PC-3 (cell line): ENCODE measurements around the gene EXOC2. TPM values are rescaled to one million over a fixed set of nuclear protein-coding genes. Genes with fewer than 3 reads are reported as not detected.

ENCODE experiments used
- ATAC-seq: fragments of 200-7000 bp; cut with Tn5 transposase; 2 replicates; pipeline ENCODE4 v1.9.1; 2020; ENCODE audit warnings: mild to moderate bottlenecking, moderate library complexity
- BruUV-seq: library from RNA; stranded (reverse); fragments of 400-500 nt; replicated peaks from 2 replicates; lab custom pipeline; 2021; lab: Mats Ljungman, UMichigan
- CTCF ChIA-PET: fragments of 300-600 bp; sonication (Branson Sonifier 250); formaldehyde crosslinking; loops from one replicate; lab custom pipeline; 2022; ENCODE audit warnings: antibody characterized with exemption; lab: Charles Lee
- POLR2A ChIA-PET: fragments of 300-600 bp; sonication (Branson Sonifier 250); formaldehyde crosslinking; loops from one replicate; lab custom pipeline; 2022; ENCODE audit warnings: antibody characterized with exemption; ENCODE audit not compliant: unreplicated experiment; lab: Charles Lee
- DNase-seq: peaks from one replicate; pipeline ENCODE4 v3.0.0-alpha.2; 2015
- H2AFZ ChIP-seq: fragments of 300-600 bp; sonication (generic); 2 replicates; pipeline ENCODE4 v1.6.0; 2016; ENCODE audit warnings: antibody characterized with exemption, low read length
- H3F3A ChIP-seq: fragments of 300-600 bp; sonication (generic); one replicate; pipeline ENCODE4 v1.6.0; 2017; ENCODE audit warnings: antibody characterized with exemption, low read length, control low read depth, mild to moderate bottlenecking; ENCODE audit not compliant: unreplicated experiment
- H3K27ac ChIP-seq: fragments of 300-600 bp; sonication (generic); 2 replicates; pipeline ENCODE4 v1.5.1; 2016; ENCODE audit warnings: mild to moderate bottlenecking, low read length
- H3K27me3 ChIP-seq: fragments of 300-600 bp; sonication (generic); 2 replicates; pipeline ENCODE4 v1.6.1; 2016; ENCODE audit warnings: low read length, mixed read lengths
- H3K36me3 ChIP-seq: fragments of 300-600 bp; sonication (generic); 2 replicates; pipeline ENCODE4 v1.6.1; 2016; ENCODE audit warnings: low read depth, mixed run types, low read length, mixed read lengths
- H3K4me1 ChIP-seq: fragments of 300-600 bp; sonication (generic); 2 replicates; pipeline ENCODE4 v1.5.1; 2016; ENCODE audit warnings: low read length; ENCODE audit not compliant: insufficient read depth
- H3K4me2 ChIP-seq: fragments of 300-600 bp; sonication (generic); 2 replicates; pipeline ENCODE4 v1.6.0; 2016; ENCODE audit warnings: low read length
- H3K4me3 ChIP-seq: fragments of 300-600 bp; sonication (generic); 2 replicates; pipeline ENCODE4 v1.5.1; 2016; ENCODE audit warnings: mild to moderate bottlenecking, low read length, mixed read lengths
- H3K79me2 ChIP-seq: fragments of 300-600 bp; sonication (generic); 2 replicates; pipeline ENCODE4 v1.6.1; 2017; ENCODE audit warnings: low read length, mixed read lengths
- H3K9ac ChIP-seq: fragments of 300-600 bp; sonication (generic); 2 replicates; pipeline ENCODE4 v1.6.0; 2016; ENCODE audit warnings: mild to moderate bottlenecking, low read length
- H3K9me2 ChIP-seq: fragments of 300-600 bp; sonication (generic); replicated peaks from 2 replicates; pipeline ENCODE4 v1.6.1; 2016; ENCODE audit warnings: mixed run types, low read length, mixed read lengths
- H3K9me3 ChIP-seq: fragments of 300-600 bp; sonication (generic); 2 replicates; pipeline ENCODE4 v1.6.1; 2016; ENCODE audit warnings: low read length, mixed read lengths
- H4K20me1 ChIP-seq: fragments of 300-600 bp; sonication (generic); 2 replicates; pipeline ENCODE4 v1.6.1; 2016; ENCODE audit warnings: low read length, mixed read lengths
- EZH2 ChIP-seq: fragments of 300-600 bp; sonication (generic); IDR thresholded peaks from one replicate; pipeline ENCODE4 v1.6.1; 2017; ENCODE audit warnings: antibody characterized with exemption, mild to moderate bottlenecking, low read length; ENCODE audit not compliant: unreplicated experiment
- EZH2phosphoT487 ChIP-seq: fragments of 300-600 bp; sonication (generic); IDR thresholded peaks from 2 replicates; pipeline ENCODE4 v1.6.1; 2018; ENCODE audit warnings: mild to moderate bottlenecking, antibody characterized with exemption, low read length, borderline replicate concordance
- intact Hi-C: fragments of 100-400 bp; cut with micrococcal nuclease; formaldehyde crosslinking; loops from 2 replicates; pipeline ENCODE4 v1.9.0; 2023
- total RNA-seq: library from RNA; depleted of rRNA; stranded (reverse); fragments of >200 nt; gene quantifications from 2 replicates; pipeline ENCODE4 v1.2.3, GENCODE V29; 2014
- TF ChIP-seq, protein P1 (sequence below): fragments of 300-600 bp; sonication (generic); conservative IDR thresholded peaks from 2 replicates; pipeline ENCODE4 v1.5.1; 2017; ENCODE audit warnings: antibody characterized with exemption, low read depth, mild to moderate bottlenecking, low read length

The EXOC2 gene
- total RNA-seq, 1 experiment from 2014 or later = 27.7 TPM

DNA sequence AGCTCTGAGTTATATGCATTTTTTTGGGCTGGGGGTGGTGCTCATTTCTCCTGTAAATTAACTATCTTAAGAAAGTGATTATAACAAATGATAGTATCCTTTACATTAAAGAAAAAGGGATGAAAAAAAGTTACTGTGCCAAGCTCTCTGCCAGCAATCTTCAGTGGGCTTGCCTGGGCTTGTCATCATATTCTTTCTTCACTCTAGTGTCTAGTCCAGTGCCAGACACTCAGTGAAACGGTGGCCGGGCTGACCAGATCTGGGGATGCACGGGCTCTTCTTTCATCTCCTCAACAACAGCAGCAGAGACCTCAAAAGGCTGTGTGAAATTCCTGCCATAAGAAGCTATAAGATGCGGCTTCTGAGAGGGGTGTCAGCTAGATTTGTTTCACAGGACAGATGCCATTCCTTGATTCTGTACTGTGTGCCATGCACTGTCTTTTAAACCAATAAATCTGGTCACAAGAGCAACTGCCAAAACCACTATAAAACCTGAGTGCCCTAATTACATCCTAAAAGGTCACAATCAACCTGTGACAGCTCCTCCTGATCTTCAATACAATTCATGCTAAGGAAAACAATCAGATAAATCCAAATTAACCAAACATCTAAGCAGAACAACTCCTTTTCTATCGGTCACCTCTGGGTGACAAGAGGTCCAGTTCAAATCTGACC is 12.1 kb downstream of the EXOC2 start:
- ChIA-PET CTCF (no interaction called here), POLR2A (no interaction called here)
- no peak overlapping the region for H3K27ac ChIP-seq
- H3K4me1 ChIP-seq = peaks cover 15% of the 10 kb centered on the region
- no peaks in the 10 kb centered on the region for H4K20me1 ChIP-seq
- BruUV-seq = no TSS peak
- H3K4me2 ChIP-seq = no peak overlapping the region
- intact Hi-C loops = no loop called here
- no peak overlapping the region for H3K9ac ChIP-seq
- no peaks in the 10 kb centered on the region for H3F3A ChIP-seq
- no peaks in the 10 kb centered on the region for H3K27me3 ChIP-seq
- DNase-seq (no peak), ATAC-seq (no peak)
- no peaks in the 10 kb centered on the region for H3K9me2 ChIP-seq
- H2AFZ ChIP-seq = no peak overlapping the region
- no peaks in the 10 kb centered on the region for H3K9me3 ChIP-seq
- TF ChIP-seq EZH2 (no peak), EZH2phosphoT487 (no peak)
- TF ChIP-seq, protein P1, sequence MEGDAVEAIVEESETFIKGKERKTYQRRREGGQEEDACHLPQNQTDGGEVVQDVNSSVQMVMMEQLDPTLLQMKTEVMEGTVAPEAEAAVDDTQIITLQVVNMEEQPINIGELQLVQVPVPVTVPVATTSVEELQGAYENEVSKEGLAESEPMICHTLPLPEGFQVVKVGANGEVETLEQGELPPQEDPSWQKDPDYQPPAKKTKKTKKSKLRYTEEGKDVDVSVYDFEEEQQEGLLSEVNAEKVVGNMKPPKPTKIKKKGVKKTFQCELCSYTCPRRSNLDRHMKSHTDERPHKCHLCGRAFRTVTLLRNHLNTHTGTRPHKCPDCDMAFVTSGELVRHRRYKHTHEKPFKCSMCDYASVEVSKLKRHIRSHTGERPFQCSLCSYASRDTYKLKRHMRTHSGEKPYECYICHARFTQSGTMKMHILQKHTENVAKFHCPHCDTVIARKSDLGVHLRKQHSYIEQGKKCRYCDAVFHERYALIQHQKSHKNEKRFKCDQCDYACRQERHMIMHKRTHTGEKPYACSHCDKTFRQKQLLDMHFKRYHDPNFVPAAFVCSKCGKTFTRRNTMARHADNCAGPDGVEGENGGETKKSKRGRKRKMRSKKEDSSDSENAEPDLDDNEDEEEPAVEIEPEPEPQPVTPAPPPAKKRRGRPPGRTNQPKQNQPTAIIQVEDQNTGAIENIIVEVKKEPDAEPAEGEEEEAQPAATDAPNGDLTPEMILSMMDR = no peak
- H3K4me3 ChIP-seq = no peak overlapping the region
- H3K79me2 ChIP-seq = peaks cover 85% of the 10 kb centered on the region
- H3K36me3 ChIP-seq = no peaks in the 10 kb centered on the region

DNA sequence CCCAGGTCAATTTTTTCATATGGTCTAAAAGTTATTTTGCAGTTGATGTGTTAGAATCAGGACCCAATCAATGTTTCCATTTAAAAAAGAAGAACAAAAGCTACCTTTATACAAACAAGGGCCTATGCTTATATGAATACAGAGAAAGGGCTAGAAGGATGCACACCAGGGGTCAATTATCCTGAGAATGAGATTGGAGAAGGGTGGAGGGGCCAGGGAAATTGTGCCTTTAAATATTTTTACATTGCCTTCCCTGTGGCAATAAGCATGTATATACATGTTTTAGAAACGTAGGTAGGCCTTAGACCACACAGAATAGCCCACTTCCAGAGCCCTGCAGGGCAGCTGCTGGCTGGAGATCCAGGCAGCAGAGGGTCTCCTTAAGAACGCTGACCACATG is 12.7 kb downstream of the EXOC2 start:
- Histone ChIP-seq H2AFZ (no peak overlapping the region), H3K9me2 (no peaks in the 10 kb centered on the region), H3K4me3 (no peak overlapping the region), H3K9me3 (no peaks in the 10 kb centered on the region), H3K79me2 (peaks cover 80% of the 10 kb centered on the region), H3K27ac (no peak overlapping the region), H3K4me1 (peaks cover 15% of the 10 kb centered on the region), H4K20me1 (no peaks in the 10 kb centered on the region), H3K27me3 (no peaks in the 10 kb centered on the region), H3F3A (no peaks in the 10 kb centered on the region), H3K36me3 (no peaks in the 10 kb centered on the region), H3K9ac (no peak overlapping the region), H3K4me2 (no peak overlapping the region)
- intact Hi-C loops = no loop called here
- TF ChIP-seq EZH2 = no peak
- no peak for TF ChIP-seq EZH2phosphoT487
- TF ChIP-seq, protein P1 = no peak
- ChIA-PET POLR2A (no interaction called here), CTCF (no interaction called here)
- DNase-seq (no peak), ATAC-seq (no peak)
- no TSS peak for BruUV-seq

DNA sequence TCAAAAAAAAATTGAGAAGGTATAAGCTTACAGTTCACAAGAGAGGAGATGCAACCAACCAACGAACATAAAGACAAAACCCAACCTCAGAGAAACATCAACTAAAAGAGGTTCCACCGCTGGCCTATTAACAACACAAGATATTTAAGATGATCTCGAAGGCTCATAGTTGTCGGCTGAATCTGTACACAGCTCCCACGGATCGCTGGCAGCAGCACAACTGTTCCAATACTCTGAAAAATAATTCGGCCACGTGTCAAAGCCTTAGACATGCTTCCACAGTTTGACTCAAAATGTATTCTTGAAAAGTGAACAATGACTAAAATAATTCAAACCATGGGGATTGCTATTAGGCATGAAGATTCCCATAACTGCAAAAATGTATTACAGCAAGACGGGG is 13.7 kb downstream of the EXOC2 start:
- no peak overlapping the region for H2AFZ ChIP-seq
- no peak overlapping the region for H3K27ac ChIP-seq
- intact Hi-C loops = no loop called here
- BruUV-seq = no TSS peak
- ChIA-PET CTCF (no interaction called here), POLR2A (no interaction called here)
- H3K9ac ChIP-seq = no peak overlapping the region
- no peaks in the 10 kb centered on the region for H3K9me2 ChIP-seq
- no peak overlapping the region for H3K4me3 ChIP-seq
- H3K36me3 ChIP-seq = no peaks in the 10 kb centered on the region
- peaks cover 15% of the 10 kb centered on the region for H3K4me1 ChIP-seq
- H3K9me3 ChIP-seq = no peaks in the 10 kb centered on the region
- H3K4me2 ChIP-seq = no peak overlapping the region
- TF ChIP-seq EZH2phosphoT487 (no peak), EZH2 (no peak)
- TF ChIP-seq, protein P1 = no peak
- DNase-seq (no peak), ATAC-seq (no peak)
- peaks cover 80% of the 10 kb centered on the region for H3K79me2 ChIP-seq
- H3K27me3 ChIP-seq = no peaks in the 10 kb centered on the region
- H4K20me1 ChIP-seq = no peaks in the 10 kb centered on the region
- no peaks in the 10 kb centered on the region for H3F3A ChIP-seq
